Epidermal melanocyte (primary cell): ENCODE data around the gene SH3RF3.
A peak's percentile ranks its signal among the peaks of the same experiment; 100 is the strongest.
"Not testable (repeated sequence)": the region's sequence is repeated elsewhere in the genome, so short reads cannot be mapped to it uniquely, and the experiment has no call there.

ENCODE experiments used
- DNase-seq: peaks from one replicate; pipeline ENCODE4 v3.0.0; 2011; ENCODE audit warnings: low spot score; ENCODE audit not compliant: insufficient read length

The SH3RF3 gene

GRCh38 chr2:109117780-109118179 lies 11.2 kb upstream of the SH3RF3 start:
- no peak for DNase-seq

GRCh38 chr2:109118321-109118720 lies 10.7 kb upstream of the SH3RF3 start:
- no peak for DNase-seq

GRCh38 chr2:109120166-109120565 lies 8.8 kb upstream of the SH3RF3 start:
- no peak for DNase-seq

DNA sequence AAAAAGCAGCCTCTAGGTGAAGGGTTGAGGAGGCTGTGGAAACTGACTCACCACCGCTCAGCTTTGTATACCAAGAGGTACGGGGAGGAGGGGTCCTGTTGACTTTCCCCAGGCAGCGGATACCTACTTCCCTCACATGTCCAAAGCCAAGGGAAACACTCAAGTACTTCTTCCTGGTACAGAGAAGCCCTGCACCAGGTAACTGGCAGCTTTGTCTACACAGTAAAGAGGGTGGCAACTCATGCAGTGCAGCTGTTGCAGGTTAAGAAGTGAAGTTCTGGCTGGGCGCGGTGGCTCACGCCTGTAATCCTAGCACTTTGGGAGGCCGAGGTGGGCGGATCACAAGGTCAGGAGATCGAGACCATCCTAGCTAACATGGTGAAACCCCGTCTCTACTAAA lies 8.3 kb upstream of the SH3RF3 start:
- DNase-seq, result not testable (repeated sequence)

DNA sequence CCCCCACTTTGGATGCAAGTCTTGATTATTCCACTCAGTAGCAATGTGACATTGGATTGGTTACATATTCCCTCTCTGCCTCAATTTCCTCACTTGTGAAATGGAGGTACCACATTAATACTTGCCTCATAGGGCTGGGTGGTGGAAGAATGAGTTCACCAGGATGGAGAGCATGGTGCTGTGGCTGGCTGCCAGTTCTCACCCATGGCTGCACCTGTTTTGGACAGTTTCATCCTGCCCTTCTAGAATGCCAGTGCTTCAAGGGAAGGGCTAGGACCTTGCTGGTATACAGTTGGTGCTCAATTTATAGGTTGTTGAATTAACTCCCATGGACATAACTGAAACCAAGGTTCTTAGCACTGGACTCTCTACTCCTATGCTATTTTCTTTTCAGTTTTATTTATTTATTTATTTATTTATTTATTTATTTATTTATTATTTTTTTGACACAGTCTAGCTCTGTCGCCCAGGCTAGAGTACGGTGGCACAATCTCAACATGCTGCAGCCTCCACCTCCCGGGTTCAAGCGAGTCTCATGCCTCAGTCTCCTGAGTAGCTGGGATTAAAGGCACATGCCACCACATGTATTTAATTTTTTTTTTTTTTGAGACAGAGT lies 5.3 kb upstream of the SH3RF3 start:
- no peak for DNase-seq

DNA sequence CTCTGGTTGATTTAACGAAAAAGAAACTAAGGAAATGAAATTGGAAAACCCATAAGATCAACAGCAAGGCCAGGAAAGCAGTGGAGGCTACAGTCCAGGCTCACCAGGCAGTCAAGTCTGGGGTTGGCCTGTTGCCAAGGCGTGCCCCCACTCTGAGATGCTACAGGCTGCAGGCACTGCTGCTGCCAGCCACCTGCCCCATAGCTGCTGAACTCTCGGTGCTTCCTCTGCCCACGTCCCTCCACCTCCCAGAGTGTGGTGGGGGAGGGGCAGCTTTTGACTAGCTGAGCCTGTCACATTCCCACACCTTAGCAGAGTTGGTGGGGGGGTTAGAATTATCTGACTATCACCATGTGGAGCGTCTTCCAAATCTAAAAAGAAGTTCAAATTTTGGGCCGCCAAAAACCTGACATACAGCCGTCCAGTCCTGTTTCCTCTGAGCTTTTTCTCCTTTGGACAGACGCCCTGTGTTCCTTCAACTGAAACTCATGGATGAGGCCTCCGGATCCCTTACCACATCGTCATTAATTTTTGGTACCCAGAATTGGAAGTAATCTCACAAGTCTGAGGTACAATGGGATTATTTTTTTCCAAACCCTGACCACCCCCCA lies 3.9 kb upstream of the SH3RF3 start:
- no peak for DNase-seq

DNA sequence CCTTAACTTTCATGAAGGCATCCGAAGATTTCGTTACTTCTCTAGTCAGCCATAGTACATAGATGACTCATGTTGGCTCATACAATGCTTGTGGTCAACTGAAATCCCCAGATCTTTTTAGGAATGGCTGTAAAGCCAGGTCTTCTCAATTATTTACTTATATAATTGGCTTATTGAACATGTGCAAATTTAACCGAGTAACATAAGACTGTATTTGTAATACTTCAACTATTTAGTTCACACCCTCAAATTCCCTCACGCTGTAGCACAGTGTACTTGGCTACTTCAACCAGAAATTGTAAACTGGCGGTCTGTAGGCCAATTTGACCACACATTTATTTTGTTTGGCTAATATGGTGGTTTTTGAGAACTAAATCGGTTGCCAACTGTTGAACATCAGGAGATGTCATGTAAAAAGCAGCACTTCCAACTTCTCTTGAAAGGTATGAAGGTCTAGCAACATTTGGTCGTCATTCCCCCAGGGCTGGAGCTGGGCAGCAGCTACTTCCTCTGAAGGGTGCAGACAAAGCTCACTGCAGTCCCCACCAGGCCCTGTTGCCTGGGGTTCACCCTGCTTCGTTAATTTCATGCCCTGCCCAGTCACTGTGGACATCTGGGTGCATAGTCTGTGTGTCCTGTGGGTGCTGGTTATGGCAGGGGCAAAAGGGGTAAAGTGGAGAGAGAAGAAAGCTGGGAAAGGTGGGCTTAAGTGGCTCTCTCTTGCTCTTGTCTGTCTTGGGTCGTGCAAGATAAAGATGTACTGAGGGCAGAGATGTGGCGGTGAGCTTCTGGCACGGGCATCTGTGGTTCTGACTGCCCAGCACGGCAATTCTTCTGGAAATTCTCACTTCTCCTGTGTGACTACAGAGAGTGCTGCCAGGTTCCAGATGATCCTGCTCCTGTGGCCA lies 3.2 kb upstream of the SH3RF3 start:
- no peak for DNase-seq

DNA sequence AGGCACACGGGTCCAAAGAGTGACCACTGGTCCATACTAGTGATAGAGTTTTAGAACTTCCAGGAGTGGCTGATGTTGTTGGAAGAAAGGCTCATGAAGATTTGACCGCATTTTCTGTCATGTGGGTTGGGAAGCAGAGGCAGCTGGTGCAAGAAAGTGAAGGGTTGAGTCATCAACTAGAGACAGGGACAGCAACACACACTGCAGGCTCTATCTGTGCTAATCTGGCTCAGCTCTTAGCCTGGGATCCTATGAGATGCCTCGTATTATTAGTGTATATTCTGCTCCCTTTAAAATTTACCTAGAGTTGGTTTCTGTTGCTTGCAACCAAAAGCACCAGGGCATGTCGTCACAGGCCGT lies 2.5 kb upstream of the SH3RF3 start:
- DNase-seq, result peak; percentile 54

DNA sequence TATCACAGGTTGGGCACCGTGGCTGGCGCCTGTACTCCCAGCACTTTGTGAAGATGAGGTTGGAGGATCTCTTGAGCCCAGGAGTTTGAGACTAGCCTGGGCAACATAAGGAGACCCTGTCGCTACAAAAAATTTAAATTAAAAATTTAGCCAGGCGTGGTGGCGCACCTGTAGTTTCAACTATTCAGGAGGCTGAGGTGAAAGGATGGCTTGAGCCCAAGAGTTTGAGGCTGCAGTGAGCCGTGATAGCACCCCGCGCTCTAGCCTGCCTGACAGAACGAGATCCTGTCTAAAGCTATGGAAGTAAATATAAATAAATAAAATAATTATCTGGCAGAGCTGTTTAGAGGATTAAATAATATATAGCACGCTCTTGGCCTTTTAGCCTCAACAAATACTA lies 1.4 kb upstream of the SH3RF3 start:
- DNase-seq, result no peak

DNA sequence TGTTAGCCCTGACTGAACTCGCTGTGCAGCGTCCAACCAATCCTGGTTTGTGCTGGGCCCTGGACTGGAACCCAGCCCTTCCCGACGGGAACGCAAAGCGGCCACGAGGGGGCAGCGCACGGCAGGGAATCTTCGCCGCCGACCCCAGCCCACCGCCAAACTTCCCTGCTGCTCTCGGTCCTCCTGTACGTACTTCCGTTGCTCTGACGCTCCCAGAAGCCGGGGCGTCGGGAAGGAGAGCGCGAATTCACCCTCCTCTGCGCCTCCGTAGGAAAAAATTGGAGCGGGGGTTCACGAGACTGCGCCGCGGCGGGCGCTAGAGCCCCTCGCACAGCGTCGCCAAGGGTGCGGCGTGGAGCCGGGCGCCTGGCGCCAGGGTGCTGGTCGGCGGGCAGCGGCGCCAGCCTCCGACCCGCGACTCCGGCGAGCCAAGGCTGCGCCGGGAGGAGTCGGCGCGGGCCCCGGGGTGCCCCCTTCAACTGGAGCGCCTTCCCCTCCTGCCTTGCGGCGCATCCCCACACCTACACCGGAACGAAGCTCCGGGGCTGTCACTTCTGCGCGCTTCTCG lies 873 bp upstream of the SH3RF3 start:
- DNase-seq, result peak; percentile 93

DNA sequence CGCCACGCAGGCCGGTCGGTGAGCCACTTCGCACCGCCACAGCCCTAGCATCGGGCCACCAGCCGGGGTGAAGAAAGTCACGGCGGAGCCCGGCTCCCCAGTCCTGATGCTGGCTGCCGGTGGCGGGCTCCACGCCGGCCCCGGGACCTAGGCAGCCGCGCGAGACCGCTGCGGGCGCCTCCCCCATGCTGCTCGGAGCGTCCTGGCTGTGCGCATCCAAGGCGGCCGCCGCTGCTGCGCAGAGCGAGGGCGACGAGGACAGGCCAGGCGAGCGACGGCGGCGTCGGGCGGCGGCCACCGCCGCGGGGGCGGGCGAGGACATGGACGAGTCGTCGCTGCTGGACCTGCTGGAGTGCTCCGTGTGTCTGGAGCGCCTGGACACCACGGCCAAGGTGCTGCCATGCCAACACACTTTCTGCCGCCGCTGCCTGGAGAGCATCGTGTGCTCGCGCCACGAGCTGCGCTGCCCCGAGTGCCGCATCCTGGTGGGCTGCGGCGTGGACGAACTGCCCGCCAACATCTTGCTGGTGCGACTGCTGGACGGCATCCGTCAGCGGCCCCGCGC lies 433 bp downstream of the SH3RF3 start:
- no peak for DNase-seq

DNA sequence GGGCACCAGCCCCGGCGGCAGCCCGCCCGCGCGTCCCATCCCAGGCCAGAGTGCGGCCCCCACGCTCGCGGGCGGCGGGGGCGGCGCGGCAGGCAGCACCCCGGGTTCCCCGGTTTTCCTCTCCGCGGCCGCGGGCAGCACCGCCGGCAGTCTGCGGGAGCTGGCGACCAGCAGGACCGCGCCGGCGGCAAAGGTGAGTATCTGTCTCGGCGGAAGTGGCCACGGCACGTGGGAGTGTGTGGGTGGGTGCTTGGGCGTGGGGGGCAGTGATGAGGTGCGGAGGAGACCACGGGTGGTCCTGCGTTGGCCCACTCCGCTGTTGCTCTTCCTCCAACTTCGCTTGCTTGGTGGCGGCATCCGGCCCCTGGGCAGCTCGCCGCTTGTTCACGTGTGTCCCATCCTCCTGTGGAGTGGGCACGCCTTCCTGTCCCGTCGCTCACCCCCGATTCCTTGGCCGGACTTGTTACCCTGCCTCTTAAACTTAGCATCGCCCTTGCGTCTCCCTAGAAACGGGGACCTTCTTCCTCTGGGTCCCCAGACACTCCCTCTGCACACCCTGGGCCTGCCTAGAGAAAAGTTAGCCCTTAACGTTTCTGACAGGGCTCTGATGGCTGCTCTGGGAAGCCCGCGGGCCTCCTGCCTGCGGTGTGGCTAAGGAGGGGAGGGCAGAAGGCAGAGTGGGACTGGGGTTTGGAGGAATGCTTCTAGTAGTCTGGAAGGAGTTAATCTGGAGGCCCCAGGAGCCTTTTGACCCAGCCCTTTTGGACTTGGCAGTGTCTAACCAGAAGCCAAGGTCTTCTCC lies 1.1 kb downstream of the SH3RF3 start:
- DNase-seq, result no peak

GRCh38 chr2:109130723-109130995 lies 1.7 kb downstream of the SH3RF3 start:
- DNase-seq, result no peak

DNA sequence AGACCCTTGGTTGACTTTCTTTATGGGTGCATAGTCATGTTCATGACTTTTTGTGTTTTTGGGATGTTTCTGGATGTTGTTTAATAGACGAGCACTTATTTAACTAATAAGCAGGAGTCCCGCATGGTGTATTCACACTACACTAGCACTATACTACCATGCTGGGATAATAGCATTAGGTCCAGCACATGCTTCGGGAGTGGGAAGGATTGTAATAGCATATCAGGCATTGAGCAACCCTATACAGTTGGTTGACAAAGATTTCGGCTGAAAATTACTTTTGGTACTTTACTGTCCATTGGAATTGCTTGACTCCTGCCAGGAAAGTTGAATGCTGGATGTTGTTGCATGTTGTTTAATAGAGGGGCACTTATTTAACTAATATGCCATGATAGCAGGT lies 2.8 kb downstream of the SH3RF3 start:
- no peak for DNase-seq

- no peak for DNase-seq
Observed at GRCh38 chr2:109132626-109133025, 3.6 kb downstream of the SH3RF3 start.

GRCh38 chr2:109133746-109134145 lies 4.7 kb downstream of the SH3RF3 start:
- no peak for DNase-seq

GRCh38 chr2:109134741-109135358 lies 5.8 kb downstream of the SH3RF3 start:
- DNase-seq, result no peak

DNA sequence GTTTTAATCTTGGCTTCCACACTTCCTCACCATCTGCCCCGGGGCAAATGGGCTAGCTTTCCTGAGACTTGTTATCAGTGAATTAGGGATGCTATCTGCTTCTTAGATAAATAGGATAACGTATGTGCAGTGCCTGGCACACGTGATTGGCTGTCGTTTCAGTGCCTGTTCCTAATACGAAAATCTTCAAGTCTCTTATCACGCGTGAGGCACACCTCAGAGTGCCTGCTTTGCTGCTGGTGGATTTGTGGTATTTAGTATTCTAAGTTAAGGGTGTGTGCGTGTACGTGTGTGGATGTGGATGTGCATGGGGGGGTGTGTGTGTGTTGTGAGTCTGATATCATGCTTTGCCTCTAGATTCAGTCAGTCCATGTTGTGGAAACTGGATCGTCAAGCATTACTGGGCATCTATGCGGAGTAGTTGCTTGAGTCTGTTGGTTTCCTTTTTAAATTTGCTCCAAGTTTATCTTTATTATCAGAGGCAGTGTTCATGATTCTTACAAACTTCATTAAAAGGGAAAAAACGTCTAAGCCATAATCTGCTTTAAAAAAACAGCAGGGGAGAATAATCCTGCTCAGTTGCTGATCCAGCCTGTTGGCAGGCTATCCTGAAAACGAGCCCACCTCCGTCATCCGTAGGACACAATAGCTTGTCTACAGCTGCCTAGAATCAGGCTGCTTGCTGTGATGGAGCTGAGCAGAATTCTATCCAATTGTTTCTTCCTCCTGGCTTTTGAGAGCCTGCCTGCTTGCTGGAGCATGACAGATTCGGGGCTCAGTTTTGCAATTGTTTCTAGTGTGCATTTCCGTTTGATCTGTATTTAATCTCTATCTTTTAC lies 6.6 kb downstream of the SH3RF3 start:
- DNase-seq, result no peak

DNA sequence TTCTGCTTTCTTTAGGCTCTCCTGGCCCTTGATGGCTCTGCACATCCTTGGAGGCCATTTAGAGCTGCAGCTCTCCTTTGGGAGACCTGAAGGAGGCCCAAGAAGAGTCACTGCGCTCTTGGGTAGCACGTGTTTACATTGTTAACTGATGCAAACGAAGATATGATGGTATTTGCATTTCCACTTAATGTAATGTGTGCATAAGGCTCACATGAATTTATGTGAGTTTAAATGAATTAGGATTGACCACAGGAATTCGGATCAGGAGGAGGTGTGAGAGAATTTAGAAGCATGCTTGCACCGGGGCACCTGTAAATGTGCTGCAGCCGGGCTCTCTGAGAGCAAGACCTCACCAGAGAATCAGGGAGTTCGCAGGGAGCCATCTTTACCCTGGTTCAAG lies 7.5 kb downstream of the SH3RF3 start:
- no peak for DNase-seq

GRCh38 chr2:109137616-109138015 lies 8.6 kb downstream of the SH3RF3 start:
- no peak for DNase-seq
